ENCODE measurements around the gene BSCL2. TPM values are rescaled to one million over a fixed set of nuclear protein-coding genes. Genes with fewer than 3 reads are reported as not detected.
"Not testable (repeated sequence)": the region's sequence is repeated elsewhere in the genome, so short reads cannot be mapped to it uniquely, and the experiment has no call there.

Gene BSCL2
- total RNA-seq, 1 donor from 2014 or later = 133 TPM

DNA sequence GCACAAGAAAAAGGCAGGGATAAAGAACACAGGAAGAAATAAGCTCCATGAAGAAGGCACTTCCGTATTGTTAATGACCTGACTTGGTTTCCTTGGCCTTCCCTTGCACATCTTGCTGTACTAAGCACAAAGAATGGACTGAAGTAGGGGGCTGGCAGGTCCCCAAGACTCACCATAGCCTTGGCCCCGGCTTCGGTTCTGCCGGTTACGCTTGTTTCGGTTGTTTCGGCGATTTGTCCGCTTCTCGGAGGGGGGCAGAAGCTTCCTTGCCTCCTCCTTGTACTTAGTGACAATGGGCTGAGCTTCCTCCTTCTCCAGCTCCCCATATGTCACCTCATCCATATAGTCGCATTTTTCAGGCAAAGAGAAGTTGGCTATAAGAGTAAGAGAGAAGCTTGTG, 9.6 kb upstream of the BSCL2 start:
- DNase-seq = no peak

DNA sequence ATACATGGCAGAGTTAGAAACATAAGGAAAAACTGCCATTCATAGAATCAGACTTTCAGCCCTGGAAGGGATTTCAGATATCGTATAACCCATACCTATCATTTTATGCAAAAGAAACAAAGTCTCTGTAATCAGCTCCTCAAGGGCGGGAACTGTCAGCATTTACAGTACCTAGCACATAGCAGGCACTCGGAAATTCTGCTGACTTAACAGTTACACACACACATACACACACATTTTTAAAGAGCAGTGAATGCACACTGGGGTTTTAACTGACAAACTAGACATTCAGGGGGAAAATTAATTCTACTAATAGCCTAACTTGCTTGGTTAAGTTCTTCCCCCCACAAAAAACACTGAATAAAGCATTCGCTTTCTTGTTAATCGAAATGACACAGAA, 9.0 kb upstream of the BSCL2 start:
- DNase-seq = no peak

DNA sequence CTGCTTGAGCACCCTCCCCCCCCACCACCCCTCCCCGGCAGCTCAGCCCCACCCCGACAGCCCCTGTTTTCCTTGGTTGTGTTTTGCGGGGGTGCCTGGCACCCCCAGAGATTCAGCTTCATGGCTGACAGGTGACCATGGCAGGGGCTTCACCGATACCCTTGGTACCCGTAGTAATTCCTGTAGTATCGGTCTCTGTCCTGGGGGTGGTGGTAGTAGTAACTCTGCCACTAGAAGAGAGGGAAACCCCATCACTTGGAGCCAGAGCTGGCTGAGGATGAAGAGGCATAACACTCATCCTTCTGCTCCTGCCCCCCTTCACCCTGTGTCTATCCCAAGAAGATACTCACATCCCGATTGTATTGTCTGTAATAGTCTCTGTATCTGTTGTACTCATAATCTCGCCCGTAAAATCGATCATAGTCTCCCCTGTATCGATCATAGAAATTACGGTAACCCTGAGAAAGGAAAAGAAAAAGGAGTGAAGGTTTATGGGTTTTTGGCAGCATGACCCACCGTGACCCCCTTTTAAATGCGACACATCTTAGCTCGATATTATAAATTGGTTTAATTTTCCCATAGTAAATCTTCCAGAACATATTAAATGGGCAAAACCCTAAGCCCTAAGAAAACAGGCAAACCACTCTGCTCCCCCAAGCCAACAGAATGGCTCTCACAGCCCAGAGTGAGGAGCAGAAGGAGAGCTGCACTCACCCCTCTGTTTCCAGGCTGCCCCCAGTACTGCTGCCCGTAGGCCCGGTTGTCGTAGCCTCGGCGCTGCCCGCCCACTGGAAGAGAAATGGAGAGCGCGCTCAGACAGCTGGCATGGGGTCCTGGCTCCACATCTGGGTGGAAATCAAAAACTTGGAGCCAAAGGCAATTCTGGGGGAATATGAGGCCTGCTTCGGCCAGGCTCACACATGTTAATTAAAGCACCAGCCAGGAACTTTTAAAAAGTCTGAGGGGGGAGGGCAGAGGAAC, 8.2 kb upstream of the BSCL2 start:
- DNase-seq = no peak

GRCh38 chr11:62713343-62713742, 6.1 kb upstream of the BSCL2 start:
- no peak for DNase-seq

GRCh38 chr11:62712861-62713260, 5.6 kb upstream of the BSCL2 start:
- no peak for DNase-seq

- no peak for DNase-seq
Measured at GRCh38 chr11:62712276-62712812, 5.1 kb upstream of the BSCL2 start.

DNA sequence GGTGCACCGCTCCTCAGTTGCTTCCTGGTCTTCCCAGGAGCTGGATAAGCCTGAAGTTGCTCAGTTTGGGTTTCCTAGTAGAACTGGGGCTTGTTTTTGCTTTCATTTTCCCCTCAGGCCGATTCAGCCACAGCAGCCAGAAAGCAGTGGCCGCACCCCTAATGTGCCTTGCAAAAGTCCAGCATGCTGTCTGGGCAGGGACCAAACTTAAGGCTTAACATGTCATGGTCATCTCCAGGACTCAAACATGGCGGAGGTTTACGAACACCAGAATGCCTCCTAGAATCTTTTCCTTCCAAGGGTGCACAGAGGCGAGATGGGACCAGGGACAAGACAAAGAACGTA, 2.7 kb upstream of the BSCL2 start:
- peak; percentile 33 for DNase-seq

GRCh38 chr11:62709247-62710000, 2.2 kb upstream of the BSCL2 start:
- DNase-seq = peak; percentile 93

DNA sequence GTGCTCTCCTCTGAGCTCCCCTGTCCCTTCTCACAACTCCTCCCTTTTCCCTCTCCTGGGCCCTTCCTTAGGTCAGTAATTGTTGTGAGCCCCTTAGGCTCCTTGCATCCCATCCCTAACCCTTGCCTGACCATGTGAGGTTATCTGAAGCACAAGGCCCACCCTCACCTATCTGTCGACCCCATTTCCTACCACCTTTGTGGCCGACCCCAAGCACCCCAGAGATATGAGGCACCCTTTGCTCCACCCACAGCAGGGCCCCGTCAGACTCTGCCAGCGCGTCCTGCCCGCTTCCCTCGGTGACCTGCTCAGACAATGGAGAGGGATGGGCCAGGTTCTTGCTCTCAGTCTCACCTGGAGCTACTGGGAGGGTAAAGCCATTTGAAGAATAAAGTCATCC, 1.6 kb upstream of the BSCL2 start:
- DNase-seq = no peak

DNA sequence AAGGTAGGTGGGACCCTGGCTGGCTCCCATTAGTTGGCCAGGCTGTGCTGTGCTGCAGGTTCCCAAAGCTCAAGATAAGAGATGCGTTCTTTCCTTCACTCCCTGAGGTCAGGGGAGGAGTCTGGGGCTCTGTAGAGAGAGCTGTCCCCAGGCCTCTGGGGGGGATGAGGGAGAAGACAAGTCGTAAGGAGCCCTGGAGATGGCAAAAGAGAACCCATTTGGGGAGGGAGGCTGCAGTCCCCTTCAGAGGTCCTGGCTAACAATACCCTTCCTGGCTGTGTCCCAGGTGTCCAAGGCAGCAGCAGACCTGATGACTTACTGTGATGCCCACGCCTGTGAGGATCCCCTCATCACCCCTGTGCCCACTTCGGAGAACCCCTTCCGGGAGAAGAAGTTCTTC, 1.2 kb upstream of the BSCL2 start:
- DNase-seq = no peak

GRCh38 chr11:62706850-62707247, 375 bp downstream of the BSCL2 start:
- no peak for DNase-seq

DNA sequence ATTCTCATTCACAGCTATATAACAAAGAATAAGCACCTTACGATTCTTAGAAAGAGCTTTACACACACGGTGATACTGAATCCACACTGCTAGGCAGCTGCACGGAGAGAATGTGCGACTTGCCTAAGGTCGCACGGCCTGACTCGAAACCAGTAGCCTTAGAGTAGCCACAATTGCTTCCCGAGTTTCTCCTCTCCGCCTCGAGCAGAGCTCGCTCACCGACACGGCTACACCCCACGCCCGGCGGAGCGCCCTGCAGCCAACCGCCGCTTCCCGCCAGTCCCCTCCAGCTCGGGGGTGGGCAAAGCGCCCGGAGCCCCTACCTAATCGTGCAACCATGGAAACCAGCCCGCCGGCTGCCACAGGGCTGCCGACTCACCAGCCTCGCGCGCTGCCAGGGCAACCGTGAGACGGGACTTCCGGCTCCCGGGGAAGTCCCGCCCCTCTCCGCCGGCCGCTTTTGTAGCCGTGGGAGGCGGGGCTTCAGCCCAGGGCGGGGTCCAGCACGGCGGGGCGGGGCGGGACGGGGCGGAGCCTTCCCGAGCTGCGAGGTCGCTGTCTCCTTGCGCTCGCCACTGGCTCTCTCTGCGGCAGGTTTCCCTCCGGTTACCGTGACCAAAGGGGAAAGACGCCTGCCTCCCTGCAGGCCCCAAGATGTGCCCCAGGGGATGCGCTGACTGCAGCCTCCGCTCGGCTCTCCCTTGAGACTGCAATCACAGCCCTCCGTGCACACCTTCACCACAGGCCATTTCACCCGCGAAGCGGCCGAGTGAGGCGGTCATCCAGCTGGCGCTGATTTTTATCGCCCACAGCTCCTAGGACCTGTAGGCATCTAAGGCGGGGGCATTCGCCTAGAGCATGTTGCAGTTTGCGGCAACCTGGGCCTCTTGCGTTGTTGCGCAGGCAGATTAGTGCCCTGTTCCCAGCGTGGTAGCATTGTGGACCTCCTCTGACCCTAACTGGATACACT, 1.1 kb downstream of the BSCL2 start:
- peak; percentile 94 for DNase-seq

- no peak for DNase-seq
Measured at GRCh38 chr11:62705413-62705812, 1.8 kb downstream of the BSCL2 start.

- DNase-seq = not testable (repeated sequence)
Measured at GRCh38 chr11:62703921-62704320, 3.3 kb downstream of the BSCL2 start.

- DNase-seq = no peak
Measured at GRCh38 chr11:62702246-62702645, 5.0 kb downstream of the BSCL2 start.

DNA sequence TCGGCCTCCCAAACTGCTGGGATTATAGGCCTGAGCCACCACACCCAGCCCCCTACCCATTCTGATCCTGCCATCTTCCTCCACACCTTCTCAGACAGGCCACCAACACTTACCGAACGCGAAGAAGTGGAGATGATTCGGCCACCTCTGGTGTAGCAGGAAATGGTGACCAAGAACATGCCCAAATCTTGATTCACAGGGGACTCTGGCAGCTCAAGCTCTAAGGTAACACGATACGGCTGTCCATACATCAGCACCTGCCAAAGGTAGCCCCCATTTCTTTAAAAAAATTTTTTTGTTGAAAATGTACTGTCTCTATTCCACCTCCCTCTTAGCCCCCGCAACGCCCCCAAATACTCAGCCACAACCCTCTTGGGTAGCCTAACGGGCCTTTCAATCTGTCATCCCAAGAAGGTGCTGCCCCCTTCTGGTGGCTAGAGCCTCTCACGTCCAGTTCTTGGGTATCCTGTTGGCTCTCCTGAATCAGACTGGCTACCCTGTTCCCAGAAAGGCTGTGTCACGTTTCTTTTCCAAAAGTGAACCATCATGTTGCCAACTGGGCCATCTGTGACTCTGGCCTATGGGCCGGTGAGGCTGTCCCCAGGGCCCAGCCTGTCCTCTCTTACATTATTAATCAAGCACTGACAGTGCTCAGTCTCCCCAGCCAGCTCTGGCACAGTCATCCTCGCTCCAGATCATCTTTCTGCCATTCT, 12.6 kb downstream of the BSCL2 start:
- peak; percentile 46 for DNase-seq

DNA sequence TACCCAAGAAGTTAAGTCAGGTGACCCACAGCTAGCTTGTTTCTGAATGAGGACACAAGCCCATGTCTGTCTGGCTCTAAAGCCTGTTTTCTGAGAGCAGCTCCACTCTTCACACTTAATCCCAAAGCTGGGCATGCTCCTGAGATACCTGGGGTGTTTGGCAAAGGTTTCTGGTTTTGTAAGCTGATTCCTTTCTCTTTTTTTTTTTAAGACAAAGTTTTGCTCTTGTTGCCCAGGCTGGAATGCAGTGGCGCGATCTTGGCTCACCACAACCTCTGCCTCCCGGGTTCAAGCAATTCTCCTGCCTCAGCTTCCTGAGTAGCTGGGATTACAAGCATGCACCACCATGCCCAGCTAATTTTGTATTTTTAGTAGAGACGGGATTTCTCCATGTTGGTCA, 13.6 kb downstream of the BSCL2 start:
- DNase-seq = not testable (repeated sequence)

- DNase-seq = peak; percentile 32
Measured at GRCh38 chr11:62689421-62690183, 17.6 kb downstream of the BSCL2 start, which contains the start of gene LRRN4CL. TSS of gene LRRN4CL (minus strand) at chr11:62689530. CDS start at chr11:62688508, 1,022 bp downstream.

- no peak for DNase-seq
Measured at GRCh38 chr11:62688491-62688890, 18.7 kb downstream of the BSCL2 start.
